NCI-H345 treated with DMSO at 0.1 percent for 48 hours (cell line): ENCODE results near the gene C4orf36.
"Not testable (repeated sequence)": the region's sequence is repeated elsewhere in the genome, so short reads cannot be mapped to it uniquely, and the experiment has no call there.

ENCODE experiments used
- DNase-seq: peaks from one replicate; lab custom pipeline; 2025; ENCODE audit not compliant: unreplicated experiment; lab: John Stamatoyannopoulos, UW

The C4orf36 gene

DNA sequence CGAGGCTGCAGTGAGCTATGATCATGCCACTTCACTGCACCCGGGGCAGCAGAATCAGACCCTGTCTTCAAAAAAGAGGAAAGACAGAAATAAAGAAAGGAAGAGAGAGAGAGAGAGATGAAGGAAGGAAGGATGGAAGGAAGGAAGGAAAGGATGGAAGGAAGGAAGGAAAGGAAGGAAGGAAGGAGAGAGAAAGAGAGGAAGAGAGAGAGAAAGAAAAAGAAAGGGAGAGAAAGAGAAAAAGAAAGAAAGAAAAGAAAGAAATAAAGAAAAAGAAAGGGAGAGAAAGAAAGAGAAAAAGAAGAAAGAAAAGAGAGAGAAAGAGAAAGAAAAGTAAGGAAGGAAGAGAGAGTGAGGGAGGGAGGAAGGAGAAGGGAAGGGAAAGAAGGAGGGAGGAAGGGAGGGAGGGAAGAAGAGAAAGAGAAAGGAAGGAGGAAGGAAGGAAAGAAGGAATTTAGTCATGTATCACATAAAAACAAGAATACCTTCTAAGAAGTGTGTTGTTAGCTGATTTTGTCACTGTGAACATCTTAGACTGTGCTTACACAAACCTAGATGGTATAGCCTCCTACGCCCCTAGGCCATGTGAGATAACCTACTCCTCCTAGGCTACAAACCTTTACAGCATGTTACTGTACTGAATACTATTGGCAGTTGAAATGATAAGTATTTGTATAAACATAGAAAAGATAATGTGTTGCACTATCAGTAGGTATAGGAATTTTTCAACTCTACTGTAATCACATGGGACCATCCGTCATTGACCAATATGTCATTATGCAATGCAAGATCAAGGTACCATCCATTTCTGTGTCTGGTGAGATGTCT lies 25.2 kb upstream of the C4orf36 start:
- DNase-seq, result no peak

DNA sequence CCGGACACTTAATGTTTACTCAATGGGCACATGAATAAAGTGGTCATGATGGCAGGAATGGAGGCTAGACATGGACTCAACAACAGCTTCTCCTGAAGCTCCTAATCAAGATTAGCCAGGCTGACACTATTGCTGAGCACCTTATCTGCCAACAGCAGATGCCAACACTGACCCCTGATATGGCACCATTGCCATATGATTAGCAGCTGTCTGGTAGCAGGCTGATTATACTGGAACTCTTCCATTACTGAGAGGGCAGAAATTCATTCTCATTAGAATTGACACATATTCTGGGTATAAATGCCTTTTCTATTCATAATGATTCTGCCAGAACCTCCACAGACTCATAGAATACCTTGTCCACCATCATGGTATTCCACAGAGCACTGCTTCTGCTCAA lies 24.2 kb upstream of the C4orf36 start:
- no peak for DNase-seq

DNA sequence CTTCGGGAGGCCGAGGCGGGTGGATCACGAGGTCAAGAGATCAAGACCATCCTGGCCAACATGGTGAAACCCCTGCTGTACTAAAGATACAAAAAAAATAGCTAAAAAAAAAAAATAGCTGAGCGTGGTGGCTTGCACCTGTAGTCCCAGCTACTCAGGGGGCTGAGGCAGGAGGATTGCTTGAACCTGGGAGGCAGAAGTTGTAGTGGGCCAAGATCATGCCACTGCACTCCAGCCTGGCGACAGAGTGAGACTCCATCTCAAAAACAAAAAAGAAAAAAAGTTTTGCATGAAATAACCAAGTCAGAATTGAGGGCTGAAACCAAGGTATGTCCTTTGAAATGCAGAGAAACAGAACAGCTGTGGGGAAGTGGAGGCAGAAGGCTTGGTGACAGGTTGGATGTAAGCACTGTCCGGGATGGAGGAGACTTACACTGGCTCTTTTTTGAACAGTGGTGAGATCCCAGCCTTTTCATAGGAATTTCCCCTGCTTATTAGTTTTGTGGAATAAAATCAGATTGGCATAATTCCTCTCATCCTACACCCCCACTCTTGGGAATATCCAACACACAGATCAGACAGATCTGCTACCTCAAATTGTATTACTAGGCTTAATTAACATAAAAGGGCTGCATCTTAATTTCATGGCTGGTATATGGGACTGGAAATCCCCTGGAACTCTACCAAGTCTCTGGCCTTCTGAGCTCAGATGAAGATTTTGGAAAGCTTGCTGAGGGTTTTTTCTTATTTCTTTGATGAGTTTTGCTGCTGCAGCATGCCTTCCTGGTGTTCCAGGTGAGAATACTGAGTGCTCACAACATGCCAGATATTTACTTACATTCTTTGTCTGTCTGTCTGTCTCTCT lies 18.8 kb upstream of the C4orf36 start:
- no peak for DNase-seq

DNA sequence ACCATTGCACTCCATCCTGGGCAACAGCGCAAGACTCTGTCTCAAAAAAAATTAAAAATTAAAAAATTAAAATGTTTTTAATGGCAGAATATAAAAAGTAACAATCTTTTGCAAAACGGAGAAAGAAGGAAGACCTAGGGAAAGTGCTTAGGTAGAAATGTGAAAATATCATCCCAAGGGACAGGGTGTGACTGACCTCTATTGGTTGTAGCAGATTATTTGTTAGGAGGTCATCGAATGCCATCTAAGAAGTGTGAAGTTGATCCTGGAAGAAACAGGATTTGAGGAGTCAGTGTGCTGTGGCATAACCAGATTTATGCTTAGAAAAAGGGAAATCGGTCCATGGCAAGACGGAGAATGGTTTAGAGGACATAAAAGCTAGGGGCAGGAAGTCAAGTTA lies 18.1 kb upstream of the C4orf36 start:
- no peak for DNase-seq

DNA sequence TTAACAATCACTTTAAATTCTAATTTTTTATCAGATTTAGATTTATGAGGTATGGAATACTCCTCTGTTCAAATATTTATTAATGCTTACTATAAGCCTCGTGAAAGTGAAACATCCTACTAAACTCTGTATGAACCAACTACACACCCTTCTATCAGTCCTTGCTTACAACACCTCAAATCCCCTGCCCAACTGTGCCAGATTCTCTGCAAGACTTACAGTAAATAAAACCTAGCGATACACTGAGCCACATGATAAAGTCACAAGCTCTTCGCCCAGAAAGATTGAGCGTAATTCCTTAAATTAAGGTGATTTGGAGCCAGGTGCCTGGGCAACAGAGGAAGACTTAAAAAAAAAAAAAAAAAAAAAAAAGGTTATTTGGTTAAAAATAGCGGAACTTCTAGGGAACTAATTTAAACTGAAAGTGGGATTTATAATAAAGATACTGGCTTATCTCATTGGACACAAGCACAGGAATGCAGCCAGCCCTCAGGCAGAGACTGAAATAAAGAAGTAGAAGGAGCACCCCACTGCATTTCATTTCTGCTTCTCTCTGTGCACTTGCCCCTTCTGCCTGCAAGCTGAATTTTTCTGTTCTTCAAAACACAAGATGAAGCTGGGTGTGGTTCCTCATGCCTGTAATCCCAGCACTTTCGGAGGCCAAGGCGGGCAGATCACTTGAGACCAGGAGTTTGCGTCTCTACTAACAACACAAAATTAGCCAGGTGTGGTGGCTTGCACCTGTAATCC lies 17.5 kb upstream of the C4orf36 start:
- DNase-seq, result no peak

DNA sequence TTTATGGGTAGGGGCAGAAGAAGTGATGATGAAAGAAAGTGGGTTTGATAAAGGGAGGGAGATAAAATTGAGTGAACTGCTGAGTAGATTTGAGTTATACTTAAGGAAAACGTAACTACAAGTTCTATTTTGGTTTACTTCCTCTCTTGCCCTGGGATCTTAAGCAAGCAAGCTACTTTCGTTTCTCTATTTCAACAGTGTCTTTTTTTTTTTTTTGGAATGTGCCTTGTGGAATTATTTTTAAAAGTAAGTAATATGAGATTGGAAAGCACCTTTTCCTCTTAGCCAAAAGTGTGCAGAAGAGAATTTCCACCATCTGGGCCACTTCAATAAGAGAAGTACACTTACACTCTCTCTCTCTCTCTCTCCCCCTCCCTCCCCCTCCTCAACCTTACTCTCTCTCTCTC lies 16.0 kb upstream of the C4orf36 start:
- no peak for DNase-seq

DNA sequence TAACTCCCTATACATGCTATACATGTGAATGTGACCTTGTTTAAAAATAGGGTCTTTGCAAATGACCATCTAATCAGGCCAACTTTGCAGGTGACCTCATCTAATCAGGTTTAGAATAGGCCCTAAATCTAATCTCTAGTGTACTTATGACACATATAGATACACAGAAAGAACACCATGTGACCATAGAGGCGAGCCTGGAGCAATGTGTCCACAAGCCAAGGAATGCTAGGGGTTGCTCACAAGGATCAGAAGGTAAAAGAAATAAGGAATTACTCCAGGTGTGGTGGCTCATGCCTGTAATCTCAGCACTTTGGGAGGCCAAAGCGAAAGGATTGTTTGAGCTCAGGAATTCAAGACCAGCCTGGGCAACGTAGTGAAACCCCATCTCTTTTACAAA lies 9.6 kb upstream of the C4orf36 start:
- DNase-seq, result no peak

DNA sequence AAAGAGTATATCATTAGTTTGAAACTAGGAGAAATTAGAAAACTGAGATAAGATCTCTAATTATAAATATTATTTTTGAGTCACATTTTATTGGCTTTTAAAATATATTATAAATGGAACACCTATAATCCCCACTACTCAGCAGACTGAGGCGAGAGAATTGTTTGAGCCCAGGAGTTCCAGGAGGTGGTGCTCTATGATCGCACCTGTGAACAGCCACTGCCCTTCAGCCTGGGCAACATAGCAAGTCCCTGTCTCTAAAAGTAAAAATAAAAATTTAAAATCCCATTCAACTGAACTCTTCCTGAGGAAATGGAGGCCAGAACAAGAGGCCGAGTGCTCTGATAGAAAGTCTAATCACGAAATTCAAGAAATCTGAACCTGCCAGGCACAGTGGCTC lies 6.3 kb upstream of the C4orf36 start:
- DNase-seq, result no peak

DNA sequence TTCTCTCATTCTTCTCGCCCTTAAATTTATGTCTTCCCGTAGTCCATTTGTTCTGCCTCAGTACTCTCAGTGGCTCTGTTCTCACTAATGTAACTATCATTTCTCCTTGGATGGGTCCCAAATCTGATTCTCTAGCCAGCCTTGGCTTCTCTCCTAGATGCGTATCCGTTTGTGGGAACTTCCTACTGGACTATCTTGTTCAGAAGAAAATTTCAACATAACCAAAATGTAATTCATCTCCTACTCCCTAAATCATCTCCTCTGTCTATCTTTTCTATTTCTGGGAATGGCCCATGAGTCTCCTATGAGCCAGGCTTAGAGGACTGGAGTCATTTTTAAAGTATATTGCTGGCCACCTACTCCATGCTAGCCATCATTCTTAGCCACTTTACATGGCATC lies 4.4 kb upstream of the C4orf36 start:
- no peak for DNase-seq

DNA sequence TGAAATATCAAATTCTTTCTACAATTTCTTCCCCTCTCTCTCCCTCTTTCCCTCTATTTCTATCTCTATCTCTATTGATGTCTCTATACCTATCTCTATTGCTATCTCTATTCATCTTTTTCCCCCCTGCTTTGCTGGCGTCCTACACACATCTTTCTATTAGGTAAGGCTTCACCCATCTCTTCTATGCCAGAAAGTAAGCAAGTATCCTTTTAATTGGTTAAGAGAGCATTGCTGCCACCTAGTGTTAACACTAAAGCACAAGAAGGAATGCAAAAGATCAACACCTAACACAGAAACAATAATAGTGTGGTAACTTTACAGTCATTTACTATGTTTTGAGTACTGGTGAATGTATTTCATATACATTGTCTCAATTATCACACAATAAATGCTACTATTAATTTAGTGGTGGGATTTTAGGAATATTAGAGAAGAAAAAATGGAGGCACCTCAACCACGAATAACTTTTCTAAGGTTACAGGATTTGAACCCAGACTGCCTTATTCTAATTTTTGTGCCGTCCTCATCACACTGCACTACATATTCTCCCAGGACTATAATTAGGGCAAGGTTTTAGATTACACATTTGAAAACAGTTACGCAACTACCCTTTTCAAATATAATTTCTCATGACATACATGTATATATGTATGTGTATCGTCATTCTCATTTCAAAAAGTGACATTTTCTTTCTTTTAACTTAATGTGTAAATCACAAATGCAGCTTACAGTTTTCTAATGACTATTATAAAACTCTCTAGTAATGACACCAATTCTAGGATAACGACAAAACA lies 3.7 kb upstream of the C4orf36 start:
- DNase-seq, result peak; percentile 43

DNA sequence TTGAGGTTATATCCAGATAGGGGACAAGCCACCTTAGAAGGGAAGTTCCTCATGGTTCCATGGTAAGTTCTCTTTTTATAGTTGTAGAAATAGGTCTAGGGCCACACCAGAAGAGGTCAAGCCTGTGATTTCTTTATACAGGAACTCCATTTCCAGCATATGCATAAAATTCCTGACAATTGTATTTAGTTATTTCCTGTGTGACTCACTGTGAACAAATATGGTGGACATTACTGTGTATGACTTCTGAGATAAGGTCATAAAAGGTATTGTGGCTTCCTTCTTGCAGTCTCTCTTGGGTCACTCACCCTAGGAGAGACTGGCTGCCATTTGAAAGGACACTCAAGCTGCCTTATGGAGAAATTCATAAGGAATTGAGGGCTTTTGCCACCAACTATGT lies 2.2 kb upstream of the C4orf36 start:
- no peak for DNase-seq

DNA sequence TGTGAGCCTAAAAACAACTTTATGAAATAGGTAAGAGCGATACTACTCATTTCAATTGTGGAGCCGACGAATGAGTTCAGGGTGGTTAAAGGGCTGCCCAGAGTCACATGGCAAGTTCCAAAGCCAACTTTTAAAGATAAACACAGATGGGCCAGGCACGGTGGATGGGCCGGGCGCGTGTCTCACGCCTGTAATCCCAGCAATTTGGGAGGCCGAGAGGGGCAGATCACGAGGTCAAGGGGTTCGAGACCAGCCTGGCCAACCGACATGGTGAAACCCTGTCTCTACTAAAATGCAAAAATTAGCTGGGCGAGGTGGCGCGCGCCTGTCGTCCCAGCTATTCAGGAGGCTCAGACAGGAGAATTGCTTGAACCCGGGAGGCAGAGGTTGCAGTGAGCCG lies 914 bp upstream of the C4orf36 start:
- DNase-seq, result no peak

DNA sequence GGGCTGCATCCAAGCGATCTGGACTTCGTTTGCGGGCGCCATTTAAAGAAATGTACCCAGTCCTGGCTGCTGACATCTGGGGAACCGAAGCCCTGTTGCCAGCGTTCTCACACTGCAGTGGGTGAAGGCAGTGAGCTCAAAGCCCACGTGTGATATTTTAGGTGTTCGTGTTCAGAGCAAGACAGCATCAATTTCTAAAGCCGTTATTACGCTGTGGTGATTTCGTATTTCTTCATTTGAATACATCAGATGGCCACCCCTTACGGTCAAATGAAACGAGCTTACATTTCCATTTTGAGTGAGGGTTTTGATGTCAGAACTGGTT lies 376 bp upstream of the C4orf36 start:
- DNase-seq, result no peak

DNA sequence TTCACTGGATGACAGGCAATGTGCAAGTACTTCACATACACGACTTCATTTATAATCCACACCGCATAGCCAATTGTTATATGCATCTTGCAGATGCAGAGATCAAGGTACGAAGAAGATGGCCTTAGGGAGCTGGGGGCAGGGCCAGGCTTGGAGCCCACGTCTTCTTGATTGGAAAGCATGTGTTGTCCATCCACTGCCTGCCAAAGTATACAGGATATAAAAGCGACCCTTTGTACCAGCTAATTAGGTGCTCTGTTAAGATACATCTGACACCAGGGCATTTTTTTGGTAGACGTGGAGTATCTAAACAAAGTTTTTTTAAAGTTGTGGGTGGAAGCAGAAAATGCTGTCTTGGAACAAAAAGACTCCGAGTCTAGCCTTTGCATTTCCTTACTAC lies 1.4 kb downstream of the C4orf36 start:
- DNase-seq, result no peak

DNA sequence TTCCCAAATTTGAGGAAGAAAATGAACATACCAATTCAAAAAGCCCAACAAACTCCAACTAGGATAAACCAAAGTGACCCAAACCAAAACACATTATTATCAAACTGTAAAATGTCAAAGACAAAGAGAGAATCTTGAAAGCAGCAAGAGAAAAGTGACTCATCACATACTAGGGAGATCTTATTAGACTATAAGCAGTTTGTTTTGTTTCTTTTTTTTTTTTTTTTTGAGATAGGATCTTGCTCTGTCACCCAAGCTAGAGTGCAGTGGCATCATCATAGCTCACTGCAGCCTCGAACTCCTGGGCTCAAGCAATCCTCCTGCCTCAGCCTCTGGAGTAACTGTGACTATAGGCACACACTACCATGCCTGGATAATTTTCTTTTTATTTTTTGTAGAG lies 12.6 kb downstream of the C4orf36 start:
- DNase-seq, result no peak

DNA sequence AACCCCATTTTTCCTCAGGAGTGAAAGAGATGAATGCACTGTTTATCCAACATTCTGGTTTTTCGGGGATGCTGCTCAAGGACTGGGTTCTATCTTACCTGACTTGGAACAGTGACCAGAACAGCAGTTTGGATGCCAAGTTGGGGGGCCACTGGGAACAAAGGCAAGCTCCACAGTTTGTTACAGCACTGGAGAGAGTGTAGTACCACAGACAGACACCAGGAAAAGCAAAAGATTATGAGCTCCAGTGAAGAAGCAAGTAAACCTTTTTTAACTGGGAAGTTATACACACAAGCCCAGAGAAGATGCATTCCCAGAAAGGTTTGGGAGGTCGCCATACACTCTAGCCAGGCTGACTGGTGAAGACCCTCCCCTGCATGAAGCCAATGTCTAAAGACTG lies 13.6 kb downstream of the C4orf36 start:
- DNase-seq, result no peak

DNA sequence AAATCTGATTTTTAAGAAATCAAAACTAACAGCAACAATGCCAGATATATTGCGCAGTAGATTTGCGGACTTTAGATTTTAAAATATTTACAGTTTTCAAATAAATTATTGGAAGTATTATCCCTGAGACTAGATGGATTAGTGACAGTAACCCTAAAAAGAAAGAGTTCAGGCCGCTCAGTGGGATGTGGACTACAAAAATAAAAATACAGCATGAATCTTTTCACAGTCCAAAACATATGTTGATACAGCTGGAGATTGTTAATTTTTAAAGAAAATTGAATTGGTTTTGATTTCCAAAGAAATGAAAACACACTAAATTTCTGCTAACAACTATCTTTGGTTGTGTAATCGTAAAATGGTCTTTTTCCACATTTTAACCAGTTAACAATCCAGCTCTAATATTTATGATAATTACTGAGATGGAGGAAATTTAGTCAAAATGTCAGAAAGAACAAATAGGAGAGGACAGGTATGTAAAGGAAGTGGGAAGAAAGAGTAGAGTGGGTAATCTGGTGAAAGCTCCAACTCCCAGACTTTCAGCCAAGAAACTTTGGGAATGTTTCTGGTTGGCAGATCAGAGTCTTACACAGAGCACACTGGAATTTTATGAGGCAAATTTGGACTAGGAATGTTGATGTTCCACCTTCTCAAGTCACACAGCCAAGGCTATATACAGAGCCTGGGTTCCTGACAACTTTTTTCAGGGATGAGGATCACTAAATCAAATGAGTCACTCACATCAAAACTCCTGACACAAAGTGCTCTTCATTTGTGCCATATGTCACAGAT lies 15.1 kb downstream of the C4orf36 start:
- DNase-seq, result no peak

DNA sequence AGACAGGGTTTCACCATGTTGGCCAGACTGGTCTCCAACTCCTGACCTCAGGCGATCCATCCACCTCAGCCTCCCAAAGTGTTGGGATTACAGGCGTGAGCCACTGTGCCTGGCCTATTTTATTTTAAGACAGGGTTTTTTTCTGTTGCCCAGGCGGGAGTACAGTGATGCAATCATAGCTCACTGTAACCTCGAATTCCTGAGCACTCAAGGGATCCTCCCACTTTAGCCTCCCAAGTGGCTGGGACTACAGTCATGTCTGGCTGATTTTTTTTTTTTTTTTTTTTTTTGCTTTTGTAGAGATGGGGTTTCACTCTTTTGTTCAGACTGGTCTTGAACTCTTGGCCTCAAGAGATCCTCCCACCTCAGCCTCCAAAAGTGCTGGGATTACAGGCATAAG lies 16.8 kb downstream of the C4orf36 start:
- not testable (repeated sequence) for DNase-seq

DNA sequence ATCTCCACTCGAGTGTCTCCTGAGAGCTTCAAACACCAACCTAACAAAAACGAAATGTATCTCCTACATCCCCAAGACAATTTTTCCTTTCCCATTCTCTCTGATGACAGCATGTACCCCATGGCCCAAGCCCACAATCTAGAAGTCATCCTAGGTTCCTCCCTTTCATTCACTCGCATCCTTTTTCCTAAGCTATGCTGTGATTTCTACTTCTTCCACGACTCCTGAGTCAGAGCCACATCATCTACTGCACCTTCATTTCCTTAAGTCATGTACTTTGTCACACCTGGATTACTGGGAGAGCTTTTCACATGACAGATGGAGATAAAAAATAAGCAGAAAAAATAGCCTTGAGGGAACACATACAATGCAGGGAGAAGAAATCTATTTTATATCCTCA lies 20.1 kb downstream of the C4orf36 start:
- no peak for DNase-seq

DNA sequence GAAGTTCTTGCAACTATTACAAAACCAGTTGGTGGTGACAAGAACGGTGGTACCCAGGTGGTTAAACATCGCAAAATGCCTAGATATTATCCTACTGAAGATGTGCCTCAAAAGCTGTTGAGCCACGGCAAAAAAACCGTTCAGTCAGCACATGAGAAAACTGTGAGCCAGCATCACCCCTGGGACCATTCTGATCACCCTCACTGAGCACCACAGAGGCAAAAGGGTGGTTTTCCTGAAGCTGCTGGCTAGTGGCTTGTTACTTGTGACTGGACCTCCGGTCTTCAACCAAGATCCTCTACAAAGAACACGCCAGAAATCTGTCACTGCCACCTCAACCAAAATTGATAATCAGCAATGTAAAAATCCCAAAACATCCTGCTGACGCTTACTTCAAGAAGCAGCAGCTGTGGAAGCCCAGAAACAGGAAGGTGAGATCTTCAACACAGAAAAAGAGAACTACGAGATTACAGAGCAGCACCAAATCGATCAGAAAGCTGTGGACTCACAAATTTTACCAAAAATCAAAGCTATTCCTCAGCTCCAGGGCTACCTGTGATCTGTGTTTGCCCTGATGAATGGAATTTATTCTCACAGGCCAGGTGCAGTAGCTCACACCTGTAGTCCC lies 21.7 kb downstream of the C4orf36 start:
- no peak for DNase-seq
